Superior temporal gyrus (tissue), 1 donor: ENCODE results near the gene OPHN1.
A peak's percentile ranks its signal among the peaks of the same experiment; 100 is the strongest.
"Not testable (repeated sequence)": the region's sequence is repeated elsewhere in the genome, so short reads cannot be mapped to it uniquely, and the experiment has no call there.

Source experiments
- DNase-seq: peaks from one replicate; pipeline ENCODE4 v3.0.0-alpha.2; 2016; ENCODE audit errors: extremely low spot score

OPHN1 gene

GRCh38 chrX:68177542-68177941 is 255.8 kb downstream of the OPHN1 start:
- no peak for DNase-seq

- no peak for DNase-seq
Measured at GRCh38 chrX:68175562-68175961, 257.7 kb downstream of the OPHN1 start.

- no peak for DNase-seq
Measured at GRCh38 chrX:68163441-68163840, 269.9 kb downstream of the OPHN1 start.

GRCh38 chrX:68147848-68148247 is 285.4 kb downstream of the OPHN1 start:
- DNase-seq, result no peak

- DNase-seq, result peak; percentile 32
Measured at GRCh38 chrX:68146054-68146453, 287.2 kb downstream of the OPHN1 start.

GRCh38 chrX:68139791-68140190 is 293.5 kb downstream of the OPHN1 start:
- no peak for DNase-seq

- DNase-seq, result no peak
Measured at GRCh38 chrX:68133181-68133580, 300.1 kb downstream of the OPHN1 start.

- DNase-seq, result no peak
Measured at GRCh38 chrX:68132749-68133148, 300.5 kb downstream of the OPHN1 start.

- DNase-seq, result no peak
Measured at GRCh38 chrX:68121835-68122234, 311.5 kb downstream of the OPHN1 start.

GRCh38 chrX:68121371-68121770 is 311.9 kb downstream of the OPHN1 start:
- no peak for DNase-seq

- DNase-seq, result no peak
Measured at GRCh38 chrX:68115371-68115770, 317.9 kb downstream of the OPHN1 start.

GRCh38 chrX:68114573-68115129 is 318.6 kb downstream of the OPHN1 start:
- no peak for DNase-seq

- no peak for DNase-seq
Measured at GRCh38 chrX:68113837-68114572, 319.3 kb downstream of the OPHN1 start.

GRCh38 chrX:68112321-68112720 is 321.0 kb downstream of the OPHN1 start:
- no peak for DNase-seq

- DNase-seq, result no peak
Measured at GRCh38 chrX:68109162-68109561, 324.1 kb downstream of the OPHN1 start.

- DNase-seq, result no peak
Measured at GRCh38 chrX:68098431-68098830, 334.9 kb downstream of the OPHN1 start.

- no peak for DNase-seq
Measured at GRCh38 chrX:68090266-68090665, 343.0 kb downstream of the OPHN1 start.

GRCh38 chrX:68087526-68087925 is 345.8 kb downstream of the OPHN1 start:
- no peak for DNase-seq

GRCh38 chrX:68086709-68087108 is 346.6 kb downstream of the OPHN1 start:
- no peak for DNase-seq

- no peak for DNase-seq
Measured at GRCh38 chrX:68084765-68085164, 348.5 kb downstream of the OPHN1 start.

GRCh38 chrX:68083510-68083909 is 349.8 kb downstream of the OPHN1 start:
- DNase-seq, result no peak

GRCh38 chrX:68079961-68080360 is 353.3 kb downstream of the OPHN1 start:
- no peak for DNase-seq

GRCh38 chrX:68078801-68079200 is 354.5 kb downstream of the OPHN1 start:
- DNase-seq, result not testable (repeated sequence)

GRCh38 chrX:68077378-68077777 is 355.9 kb downstream of the OPHN1 start:
- no peak for DNase-seq
